ENCODE data around the gene GALNT3. TPM values are rescaled to one million over a fixed set of nuclear protein-coding genes. Genes with fewer than 3 reads are reported as not detected.

The GALNT3 gene
- polyA plus RNA-seq, 3 donors = 5.5 to 8.3 (median 7.5) TPM

- peak overlapping the region in 1 of 2 donors; percentile 41 for H3K4me3 Mint-ChIP-seq
Observed at GRCh38 chr2:165815299-165816141, 21.5 kb upstream of the GALNT3 start.

GRCh38 chr2:165814473-165814872 is 20.4 kb upstream of the GALNT3 start:
- no peak for DNase-seq
- Mint-ChIP-seq H3K27me3 (ENCODE audit: low read depth in 3 of 3) (no peaks in the 10 kb centered on the region), H3K4me3 (no peak overlapping the region), H3K27ac (no peak overlapping the region), H3K4me1 (peaks cover 21% of the 10 kb centered on the region), H3K36me3 (no peaks in the 10 kb centered on the region), H3K9me3 (no peaks in the 10 kb centered on the region)
- H3K4me2 ChIP-seq (replicated peaks; ENCODE audit: extremely low read depth, low read length, poor library complexity, severe bottlenecking) = no peak overlapping the region
- H3K9ac ChIP-seq (ENCODE audit: insufficient read depth, low read length, poor library complexity, severe bottlenecking) = no peak overlapping the region
- no peak overlapping the region for H2AFZ ChIP-seq (ENCODE audit: insufficient read depth, low read depth, low read length, poor library complexity, severe bottlenecking)
- no peaks in the 10 kb centered on the region for H3K79me2 ChIP-seq (ENCODE audit: insufficient read depth, low read length)
- intact Hi-C loops (cut with micrococcal nuclease) = no loop called here
- no peaks in the 10 kb centered on the region for H4K20me1 ChIP-seq (ENCODE audit: insufficient read depth, low read length)
- WGBS (ENCODE audit: insufficient coverage) = no CpG with 5 or more reads among the region's 4 CpGs
- no peaks in the 10 kb centered on the region for H3K27me3 ChIP-seq (ENCODE audit: control insufficient read depth in 2 of 2, insufficient read depth in 2 of 2, low read length in 2 of 2)
- no peak for TF ChIP-seq CTCF (IDR thresholded peaks at IDR 0.05)
- no peak overlapping the region for H3K4me3 ChIP-seq (replicated peaks in 1 of 3; ENCODE audit: low read depth in 2 of 3, low read length in 3 of 3)
- H3K4me1 ChIP-seq (ENCODE audit: control insufficient read depth in 1 of 2, insufficient read depth in 2 of 2, low read length in 2 of 2) = peaks cover 12 to 16% of the 10 kb centered on the region in 2 donors
- H3K27ac ChIP-seq (ENCODE audit: low read depth in 1 of 2, low read length in 2 of 2) = no peak overlapping the region
- no peaks in the 10 kb centered on the region for H3K9me3 ChIP-seq (replicated peaks in 1 of 2; ENCODE audit: control insufficient read depth in 1 of 2, insufficient read depth in 1 of 2, low read length in 2 of 2)
- H3K36me3 ChIP-seq (replicated peaks in 1 of 2; ENCODE audit: control insufficient read depth in 1 of 2, insufficient read depth in 2 of 2, low read length in 2 of 2) = no peaks in the 10 kb centered on the region

More at GRCh38 chr2:165815299-165816141, 21.5 kb upstream of the GALNT3 start:
- Histone ChIP-seq H3K27ac (ENCODE audit: low read depth in 1 of 2, low read length in 2 of 2) (peak overlapping the region in 1 of 2 donors; percentile 47), H3K36me3 (replicated peaks in 1 of 2; ENCODE audit: control insufficient read depth in 1 of 2, insufficient read depth in 2 of 2, low read length in 2 of 2) (no peaks in the 10 kb centered on the region), H4K20me1 (ENCODE audit: insufficient read depth, low read length) (no peaks in the 10 kb centered on the region), H3K9ac (ENCODE audit: insufficient read depth, low read length, poor library complexity, severe bottlenecking) (no peak overlapping the region), H3K9me3 (replicated peaks in 1 of 2; ENCODE audit: control insufficient read depth in 1 of 2, insufficient read depth in 1 of 2, low read length in 2 of 2) (no peaks in the 10 kb centered on the region), H3K4me2 (replicated peaks; ENCODE audit: extremely low read depth, low read length, poor library complexity, severe bottlenecking) (peak overlapping the region; percentile 11), H3K4me1 (ENCODE audit: control insufficient read depth in 1 of 2, insufficient read depth in 2 of 2, low read length in 2 of 2) (peaks cover 12 to 16% of the 10 kb centered on the region in 2 donors), H3K27me3 (ENCODE audit: control insufficient read depth in 2 of 2, insufficient read depth in 2 of 2, low read length in 2 of 2) (no peaks in the 10 kb centered on the region), H2AFZ (ENCODE audit: insufficient read depth, low read depth, low read length, poor library complexity, severe bottlenecking) (peak overlapping the region; percentile 49), H3K79me2 (ENCODE audit: insufficient read depth, low read length) (no peaks in the 10 kb centered on the region), H3K4me3 (replicated peaks in 1 of 3; ENCODE audit: low read depth in 2 of 3, low read length in 3 of 3) (no peak overlapping the region)
- intact Hi-C loops (cut with micrococcal nuclease) = no loop called here
- DNase-seq = peak in 2 of 3 donors; percentile 5 to 20
- no peaks in the 10 kb centered on the region for H3K9me3 Mint-ChIP-seq
- peak overlapping the region in 5 of 7 donors; percentile 6 to 84 (median 68) for H3K27ac Mint-ChIP-seq
- H3K27me3 Mint-ChIP-seq (ENCODE audit: low read depth in 3 of 3) = no peaks in the 10 kb centered on the region
- no peaks in the 10 kb centered on the region for H3K36me3 Mint-ChIP-seq
- TF ChIP-seq CTCF (IDR thresholded peaks at IDR 0.05) = no peak
- peaks cover 21% of the 10 kb centered on the region for H3K4me1 Mint-ChIP-seq
- WGBS (ENCODE audit: insufficient coverage) = no CpG with 5 or more reads among the region's 2 CpGs
